Prostate gland (tissue), 2 donors: Measurements from ENCODE around the gene PLEKHG2.

Experiments
- POLR2A ChIP-seq: fragments of 450-650 bp; IDR thresholded peaks from one replicate; pipeline ENCODE4 v1.6.1; 2016; ENCODE audit warnings: antibody characterized with exemption, mild to moderate bottlenecking
- POLR2AphosphoS5 ChIP-seq: sonication (generic); formaldehyde crosslinking; IDR thresholded peaks from one replicate; pipeline ENCODE4 v1.6.1; 2017; ENCODE audit warnings: antibody characterized with exemption
- TF ChIP-seq, protein P1 (sequence below), 4 experiments: fragments of 200-600 bp in 2 of 4; fragments of 450-650 bp in 2 of 4; sonication (generic) in 2 of 4; IDR thresholded peaks; 1 replicate in 3 of 4; 2 replicates in 1 of 4; pipeline ENCODE4 v1.5.1; 2016 to 2019; ENCODE audit warnings: antibody characterized with exemption in 4 of 4, mild to moderate bottlenecking in 2 of 4, moderate library complexity in 2 of 4

GRCh38 chr19:39413272-39413910 lies 922 bp downstream of the PLEKHG2 start:
- TF ChIP-seq, protein P1, sequence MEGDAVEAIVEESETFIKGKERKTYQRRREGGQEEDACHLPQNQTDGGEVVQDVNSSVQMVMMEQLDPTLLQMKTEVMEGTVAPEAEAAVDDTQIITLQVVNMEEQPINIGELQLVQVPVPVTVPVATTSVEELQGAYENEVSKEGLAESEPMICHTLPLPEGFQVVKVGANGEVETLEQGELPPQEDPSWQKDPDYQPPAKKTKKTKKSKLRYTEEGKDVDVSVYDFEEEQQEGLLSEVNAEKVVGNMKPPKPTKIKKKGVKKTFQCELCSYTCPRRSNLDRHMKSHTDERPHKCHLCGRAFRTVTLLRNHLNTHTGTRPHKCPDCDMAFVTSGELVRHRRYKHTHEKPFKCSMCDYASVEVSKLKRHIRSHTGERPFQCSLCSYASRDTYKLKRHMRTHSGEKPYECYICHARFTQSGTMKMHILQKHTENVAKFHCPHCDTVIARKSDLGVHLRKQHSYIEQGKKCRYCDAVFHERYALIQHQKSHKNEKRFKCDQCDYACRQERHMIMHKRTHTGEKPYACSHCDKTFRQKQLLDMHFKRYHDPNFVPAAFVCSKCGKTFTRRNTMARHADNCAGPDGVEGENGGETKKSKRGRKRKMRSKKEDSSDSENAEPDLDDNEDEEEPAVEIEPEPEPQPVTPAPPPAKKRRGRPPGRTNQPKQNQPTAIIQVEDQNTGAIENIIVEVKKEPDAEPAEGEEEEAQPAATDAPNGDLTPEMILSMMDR (IDR thresholded peaks at IDR 0.05) = no peak
- TF ChIP-seq POLR2A = no peak
- TF ChIP-seq POLR2AphosphoS5 = no peak
